Measurements from ENCODE around the gene PRKCB. TPM values are rescaled to one million over a fixed set of nuclear protein-coding genes. Genes with fewer than 3 reads are reported as not detected.

The PRKCB gene
- total and polyA plus RNA-seq, 12 donors, result 0.30 to 8.8 (median 1.1) TPM

DNA sequence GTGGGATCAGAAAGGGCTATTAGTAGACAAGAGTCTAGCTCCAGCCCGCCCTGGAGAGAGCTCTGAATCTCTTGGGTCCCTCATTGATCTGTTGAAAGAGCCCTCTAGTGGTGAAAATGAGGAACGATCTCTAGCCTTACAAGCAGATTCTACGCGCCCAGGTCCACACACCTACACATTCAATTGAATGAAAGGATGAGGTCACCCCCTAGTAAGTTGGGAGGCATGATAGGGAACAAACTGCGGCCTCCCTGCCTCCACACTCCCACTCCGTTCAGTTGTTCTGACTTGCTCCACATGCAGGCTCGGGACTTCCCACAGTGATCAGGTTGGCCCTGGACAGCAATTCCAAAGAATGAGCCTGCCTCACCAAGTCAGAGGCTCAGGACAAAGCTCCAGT is 417.4 kb downstream of the PRKCB start:
- WGBS, 2 donors, result 4 to 11% methylated on average over 7 of the region's 7 CpGs
- Histone ChIP-seq H3K36me3 (no peaks in the 10 kb centered on the region), H3K9me3 (no peaks in the 10 kb centered on the region), H3K27me3 (peaks cover 0 to 65% (median 44%) of the 10 kb centered on the region in 7 donors), H3K27ac (no peak overlapping the region), H3K4me3 (no peak overlapping the region), H3K4me1 (no peaks in the 10 kb centered on the region)
- peak in 1 of 2 donors; percentile 10 for DNase-seq
- intact Hi-C loops (cut with DNase I), result loop anchor here (2.0 to 10.0 kb wide), 10 partner anchors 178 to 252 kb away; no protein-coding TSS in a partner anchor
- peak in 3 of 8 donors; percentile 47 to 66 (median 52) for ATAC-seq
- TF ChIP-seq, protein P1, sequence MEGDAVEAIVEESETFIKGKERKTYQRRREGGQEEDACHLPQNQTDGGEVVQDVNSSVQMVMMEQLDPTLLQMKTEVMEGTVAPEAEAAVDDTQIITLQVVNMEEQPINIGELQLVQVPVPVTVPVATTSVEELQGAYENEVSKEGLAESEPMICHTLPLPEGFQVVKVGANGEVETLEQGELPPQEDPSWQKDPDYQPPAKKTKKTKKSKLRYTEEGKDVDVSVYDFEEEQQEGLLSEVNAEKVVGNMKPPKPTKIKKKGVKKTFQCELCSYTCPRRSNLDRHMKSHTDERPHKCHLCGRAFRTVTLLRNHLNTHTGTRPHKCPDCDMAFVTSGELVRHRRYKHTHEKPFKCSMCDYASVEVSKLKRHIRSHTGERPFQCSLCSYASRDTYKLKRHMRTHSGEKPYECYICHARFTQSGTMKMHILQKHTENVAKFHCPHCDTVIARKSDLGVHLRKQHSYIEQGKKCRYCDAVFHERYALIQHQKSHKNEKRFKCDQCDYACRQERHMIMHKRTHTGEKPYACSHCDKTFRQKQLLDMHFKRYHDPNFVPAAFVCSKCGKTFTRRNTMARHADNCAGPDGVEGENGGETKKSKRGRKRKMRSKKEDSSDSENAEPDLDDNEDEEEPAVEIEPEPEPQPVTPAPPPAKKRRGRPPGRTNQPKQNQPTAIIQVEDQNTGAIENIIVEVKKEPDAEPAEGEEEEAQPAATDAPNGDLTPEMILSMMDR (IDR thresholded peaks at IDR 0.05), result peak; percentile 20 to 73 (median 67)

DNA sequence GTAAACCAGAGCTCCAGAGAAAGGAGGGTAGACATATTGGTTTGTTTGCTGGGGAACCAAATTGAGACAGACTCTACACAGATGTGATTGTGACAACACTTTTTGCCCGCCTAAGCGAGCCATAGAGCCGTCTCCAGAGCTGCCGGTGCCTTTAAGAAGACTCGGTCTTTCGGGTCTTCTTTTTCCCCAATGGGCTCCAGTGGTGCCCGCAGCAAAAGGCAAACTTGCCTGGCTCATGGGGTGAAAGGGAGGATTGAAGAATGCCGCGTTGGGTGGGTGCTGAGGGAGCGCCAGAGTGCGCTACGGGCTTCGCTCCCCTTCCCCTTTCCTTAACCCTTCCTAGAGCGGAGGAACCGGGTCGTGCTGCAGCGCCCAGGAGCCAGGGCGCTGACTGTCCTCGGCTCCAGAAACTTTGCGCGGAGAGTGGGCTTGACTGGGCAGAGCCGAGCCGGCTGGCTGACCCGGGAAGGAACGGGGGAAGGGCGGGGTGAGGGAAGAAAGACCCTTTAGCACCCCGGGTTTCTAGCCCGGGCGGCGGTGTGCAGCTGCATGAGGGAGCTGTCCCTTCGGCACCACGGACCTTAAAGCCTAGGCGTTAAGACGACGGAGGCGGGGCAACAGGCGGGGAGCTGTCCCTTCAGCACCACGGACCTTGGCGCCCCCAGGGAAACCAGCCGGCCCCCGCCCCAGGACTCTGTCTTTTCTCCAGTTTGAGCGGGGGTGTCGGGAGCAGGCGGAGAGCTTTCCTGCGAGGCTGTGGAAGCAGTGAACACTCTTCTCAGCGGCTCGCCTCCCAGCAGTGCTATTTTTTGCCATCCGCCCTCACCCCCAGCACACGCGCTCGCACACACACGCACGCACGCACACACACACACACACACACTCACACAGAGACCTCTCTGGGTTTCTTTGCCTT is 419.9 kb downstream of the PRKCB start, which contains the start of gene CACNG3:
Gene CACNG3, plus strand, starts transcription at position 880 of the 916 bp plus-strand sequence. CDS start 420 bp downstream, outside the sequence.
- intact Hi-C loops (cut with DNase I), result loop anchor here in 8 of 10 donors (5.0 to 10.0 kb wide), 6 partner anchors 181 to 249 kb away; no protein-coding TSS in a partner anchor
- Histone ChIP-seq H3K27ac (no peak within 1 kb of the TSS), H3K36me3 (no peaks in the 10 kb centered on the region), H3K27me3 (peaks cover 0 to 80% (median 67%) of the 10 kb centered on the region in 7 donors), H3K9me3 (no peaks in the 10 kb centered on the region), H3K4me1 (no peaks in the 10 kb centered on the region), H3K4me3 (no peak within 1 kb of the TSS)
- ATAC-seq (peak in 6 of 8 donors; percentile 49 to 70 (median 62)), DNase-seq (peak; percentile 36)
- 2 to 3% methylated on average over 54 of the region's 54 CpGs for WGBS, 2 donors
- TF ChIP-seq, protein P1 (IDR thresholded peaks at IDR 0.05), result no peak

GRCh38 chr16:24257958-24258357 is 422.2 kb downstream of the PRKCB start:
- TF ChIP-seq, protein P1 (IDR thresholded peaks at IDR 0.05), result no peak
- Histone ChIP-seq H3K27ac (no peak overlapping the region), H3K27me3 (peaks cover 0 to 86% (median 70%) of the 10 kb centered on the region in 7 donors), H3K4me1 (no peaks in the 10 kb centered on the region), H3K4me3 (no peak overlapping the region), H3K9me3 (no peaks in the 10 kb centered on the region), H3K36me3 (no peaks in the 10 kb centered on the region)
- ATAC-seq, result no peak
- no peak for DNase-seq
- intact Hi-C loops (cut with DNase I), result loop anchor here in 8 of 10 donors (5.0 to 10.0 kb wide), 6 partner anchors 183 to 247 kb away; no protein-coding TSS in a partner anchor
- 35 to 39% methylated on average over 5 of the region's 5 CpGs for WGBS, 2 donors

DNA sequence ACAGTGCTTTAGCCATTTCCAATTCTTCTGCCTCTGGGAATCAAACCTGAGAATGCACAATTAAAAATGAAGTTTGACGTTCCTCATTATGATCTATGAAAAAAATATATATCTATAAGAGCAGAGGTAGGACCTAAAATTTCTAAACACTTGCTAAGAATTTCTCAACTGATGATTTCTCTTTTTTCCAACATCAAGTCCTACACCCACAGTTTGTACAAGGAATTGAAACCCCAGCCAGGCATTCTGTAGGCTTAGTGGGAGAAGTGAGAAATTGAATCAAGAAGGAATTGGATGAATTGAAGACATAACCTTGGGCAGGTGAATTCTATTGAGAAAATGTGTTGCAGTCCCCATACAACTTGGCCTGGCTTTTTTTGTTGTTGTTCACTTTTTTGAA is 423.0 kb downstream of the PRKCB start:
- H3K9me3 ChIP-seq, result no peaks in the 10 kb centered on the region
- no peak overlapping the region for H3K4me3 ChIP-seq
- no peaks in the 10 kb centered on the region for H3K36me3 ChIP-seq
- H3K27ac ChIP-seq, result no peak overlapping the region
- 71 to 85% methylated on average over 1 of the region's 1 CpG for WGBS, 2 donors
- no peak for ATAC-seq
- intact Hi-C loops (cut with DNase I), result loop anchor here in 8 of 10 donors (5.0 to 10.0 kb wide), 6 partner anchors 184 to 246 kb away; no protein-coding TSS in a partner anchor
- H3K4me1 ChIP-seq, result no peaks in the 10 kb centered on the region
- H3K27me3 ChIP-seq, result peaks cover 0 to 84% (median 69%) of the 10 kb centered on the region in 7 donors
- no peak for DNase-seq
- TF ChIP-seq, protein P1 (IDR thresholded peaks at IDR 0.05), result no peak
